Peyer's patch (tissue), 4 donors: Measurements from ENCODE around the gene CCDC14. TPM values are rescaled to one million over a fixed set of nuclear protein-coding genes. Genes with fewer than 3 reads are reported as not detected.

ENCODE experiments used
- DNase-seq, 3 donors: peaks; one replicate each; pipeline ENCODE4 v3.0.0-alpha.2; 2017 to 2019
- H3K27ac ChIP-seq, 4 donors: fragments of 200-600 bp; sonication (generic); one replicate each; pipeline ENCODE4 v1.5.1; 2016 to 2019
- H3K27me3 ChIP-seq, 2 donors: fragments of 200-600 bp; sonication (generic); one replicate each; pipeline ENCODE4 v1.5.1; 2019
- H3K36me3 ChIP-seq, 3 donors: fragments of 200-600 bp; sonication (generic); one replicate each; pipeline ENCODE4 v1.5.1; 2016 to 2019
- H3K4me1 ChIP-seq, 4 donors: fragments of 200-600 bp; sonication (generic); one replicate each; pipeline ENCODE4 v1.5.1; 2016 to 2019
- H3K4me3 ChIP-seq, 4 donors: fragments of 200-600 bp; sonication (generic); 1 replicate in 3 of 4; 2 replicates in 1 of 4; pipeline ENCODE4 v1.5.1; 2016 to 2019; ENCODE audit warnings: mild to moderate bottlenecking in 1 of 4
- H3K9me3 ChIP-seq, 4 donors: fragments of 200-600 bp; sonication (generic); one replicate each; pipeline ENCODE4 v1.5.1; 2016 to 2019; ENCODE audit warnings: mild to moderate bottlenecking in 1 of 4
- POLR2A ChIP-seq, 2 donors: fragments of 450-650 bp; IDR thresholded peaks; one replicate each; pipeline ENCODE4 v1.5.1; 2017; ENCODE audit warnings: antibody characterized with exemption in 2 of 2, mild to moderate bottlenecking in 2 of 2, moderate library complexity in 2 of 2
- total RNA-seq, 4 donors: library from RNA; depleted of rRNA; stranded (reverse); fragments of >200 nt; gene quantifications; one replicate each; pipeline ENCODE4 v1.1.0, GENCODE V29; 2016
- TF ChIP-seq, protein P1 (sequence below), 6 experiments: fragments of 450-650 bp in 4 of 6; fragments of 200-600 bp in 2 of 6; sonication (generic) in 1 of 6; IDR thresholded peaks; one replicate each; pipeline ENCODE4 v1.5.1; 2017 to 2019; ENCODE audit warnings: antibody characterized with exemption in 6 of 6, mild to moderate bottlenecking in 3 of 6, moderate library complexity in 1 of 6

CCDC14 gene
- total RNA-seq, 4 donors from 2014 or later, result 59.5 to 139 (median 80.6) TPM

DNA sequence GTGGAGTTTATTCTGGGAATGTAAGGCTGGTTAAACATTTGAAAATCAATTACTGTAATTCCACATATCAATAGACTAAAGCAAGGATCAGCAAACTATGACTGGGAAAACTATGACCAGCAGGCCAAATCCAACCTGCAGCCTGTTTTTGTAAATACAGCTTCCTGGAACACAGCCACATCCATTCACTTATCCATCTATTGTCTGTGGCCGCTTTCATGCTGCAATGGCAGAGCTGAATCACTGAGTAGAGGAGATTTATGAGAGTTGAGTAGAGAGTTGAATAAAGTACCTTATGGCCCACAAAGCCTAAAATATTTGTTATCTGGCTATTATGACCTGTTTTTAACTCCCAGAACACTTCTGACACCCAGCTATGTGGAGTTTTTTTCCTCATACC, 89.1 kb downstream of the CCDC14 start:
- no peak for TF ChIP-seq POLR2A (IDR thresholded peaks at IDR 0.05)
- Histone ChIP-seq H3K4me1 (no peaks in the 10 kb centered on the region), H3K4me3 (no peak overlapping the region), H3K9me3 (no peaks in the 10 kb centered on the region), H3K27me3 (no peaks in the 10 kb centered on the region), H3K36me3 (no peaks in the 10 kb centered on the region), H3K27ac (no peak overlapping the region)
- no peak for DNase-seq

DNA sequence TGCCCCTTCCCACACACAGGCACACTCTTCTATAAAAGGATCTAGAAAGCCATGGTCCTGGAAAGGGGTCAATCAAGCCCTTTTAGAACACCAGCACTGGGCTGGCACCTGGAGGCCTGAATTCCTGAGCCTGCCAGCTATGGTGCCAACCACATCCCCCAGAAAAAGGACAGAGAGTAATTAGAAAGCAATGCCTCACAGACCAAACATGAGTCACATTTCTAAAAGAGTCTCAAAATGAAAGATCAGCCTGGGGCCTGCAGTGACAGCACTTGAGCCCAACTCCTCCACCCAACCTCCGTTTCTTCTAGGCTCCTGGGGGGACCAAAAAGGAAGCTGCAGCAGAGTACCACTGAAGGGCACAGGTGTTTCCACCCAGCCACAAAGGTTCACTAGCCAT, 91.0 kb downstream of the CCDC14 start:
- Histone ChIP-seq H3K27ac (no peak overlapping the region), H3K4me1 (no peaks in the 10 kb centered on the region), H3K4me3 (no peak overlapping the region), H3K9me3 (no peaks in the 10 kb centered on the region), H3K36me3 (no peaks in the 10 kb centered on the region), H3K27me3 (no peaks in the 10 kb centered on the region)
- no peak for TF ChIP-seq POLR2A (IDR thresholded peaks at IDR 0.05)
- TF ChIP-seq, protein P1, sequence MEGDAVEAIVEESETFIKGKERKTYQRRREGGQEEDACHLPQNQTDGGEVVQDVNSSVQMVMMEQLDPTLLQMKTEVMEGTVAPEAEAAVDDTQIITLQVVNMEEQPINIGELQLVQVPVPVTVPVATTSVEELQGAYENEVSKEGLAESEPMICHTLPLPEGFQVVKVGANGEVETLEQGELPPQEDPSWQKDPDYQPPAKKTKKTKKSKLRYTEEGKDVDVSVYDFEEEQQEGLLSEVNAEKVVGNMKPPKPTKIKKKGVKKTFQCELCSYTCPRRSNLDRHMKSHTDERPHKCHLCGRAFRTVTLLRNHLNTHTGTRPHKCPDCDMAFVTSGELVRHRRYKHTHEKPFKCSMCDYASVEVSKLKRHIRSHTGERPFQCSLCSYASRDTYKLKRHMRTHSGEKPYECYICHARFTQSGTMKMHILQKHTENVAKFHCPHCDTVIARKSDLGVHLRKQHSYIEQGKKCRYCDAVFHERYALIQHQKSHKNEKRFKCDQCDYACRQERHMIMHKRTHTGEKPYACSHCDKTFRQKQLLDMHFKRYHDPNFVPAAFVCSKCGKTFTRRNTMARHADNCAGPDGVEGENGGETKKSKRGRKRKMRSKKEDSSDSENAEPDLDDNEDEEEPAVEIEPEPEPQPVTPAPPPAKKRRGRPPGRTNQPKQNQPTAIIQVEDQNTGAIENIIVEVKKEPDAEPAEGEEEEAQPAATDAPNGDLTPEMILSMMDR (IDR thresholded peaks at IDR 0.05), result no peak
- no peak for DNase-seq

DNA sequence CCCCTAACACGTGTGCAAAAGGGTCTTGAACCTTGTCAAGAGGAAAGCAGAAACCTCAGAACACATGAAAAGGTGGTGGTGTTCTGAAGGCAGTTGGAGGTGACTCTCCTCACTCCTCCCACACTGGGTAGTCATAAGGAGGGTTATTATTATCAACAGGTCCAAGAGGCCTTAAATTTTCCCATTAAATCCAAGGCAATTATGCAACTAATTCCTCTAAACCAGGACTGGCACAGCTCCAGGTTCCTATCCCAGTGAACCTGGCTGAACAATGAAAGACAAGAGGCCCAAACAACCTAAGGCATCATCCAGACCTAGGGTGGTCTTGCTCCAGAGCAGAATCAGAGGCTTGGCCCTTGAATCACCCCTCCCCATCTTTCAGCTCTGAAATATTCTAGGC, 91.9 kb downstream of the CCDC14 start:
- TF ChIP-seq POLR2A (IDR thresholded peaks at IDR 0.05), result no peak
- TF ChIP-seq, protein P1 (IDR thresholded peaks at IDR 0.05), result no peak
- H3K27ac ChIP-seq, result no peak overlapping the region
- no peaks in the 10 kb centered on the region for H3K4me1 ChIP-seq
- no peak for DNase-seq
- no peaks in the 10 kb centered on the region for H3K27me3 ChIP-seq
- no peak overlapping the region for H3K4me3 ChIP-seq
- no peaks in the 10 kb centered on the region for H3K9me3 ChIP-seq
- H3K36me3 ChIP-seq, result no peaks in the 10 kb centered on the region

DNA sequence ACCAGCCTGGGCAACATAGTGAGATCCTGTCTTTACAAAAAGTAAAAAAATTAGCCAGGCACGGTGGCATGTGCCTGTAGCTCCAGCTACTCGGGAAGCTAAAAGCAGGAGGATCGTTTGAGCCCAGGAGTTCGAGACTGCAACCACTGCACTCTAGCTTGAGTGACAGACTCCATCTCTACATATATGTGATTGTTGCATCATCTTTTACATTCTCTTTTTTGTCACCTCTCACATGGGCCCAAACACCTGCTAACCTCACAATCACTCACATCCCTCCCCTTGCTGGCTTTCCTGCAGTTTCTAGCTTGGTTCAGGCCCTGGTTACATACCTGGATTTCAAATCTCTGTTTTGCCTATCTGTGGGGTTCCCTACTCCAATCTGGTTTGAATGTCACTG, 96.3 kb downstream of the CCDC14 start:
- Histone ChIP-seq H3K9me3 (no peaks in the 10 kb centered on the region), H3K36me3 (no peaks in the 10 kb centered on the region), H3K4me3 (no peak overlapping the region), H3K4me1 (no peaks in the 10 kb centered on the region), H3K27ac (no peak overlapping the region), H3K27me3 (no peaks in the 10 kb centered on the region)
- no peak for DNase-seq
- TF ChIP-seq POLR2A (IDR thresholded peaks at IDR 0.05), result no peak
- TF ChIP-seq, protein P1 (IDR thresholded peaks at IDR 0.05), result no peak

Other genes with a start within 250 kb of the CCDC14 start
- gene MYLK, start 76.9 kb downstream of the CCDC14 start, total RNA-seq, result 100 to 1,000 TPM in 2 of 4 donors, 10 to 100 TPM in 2; 81.3 to 117 (median 94.1) TPM
- not detected for gene ROPN1, start 30.9 kb upstream of the CCDC14 start, total RNA-seq
- gene KALRN, start 72.1 kb upstream of the CCDC14 start, total RNA-seq, result 10 to 100 TPM; 65.3 to 77.1 (median 70.3) TPM